GM23338 (cell line): ENCODE measurements around the gene TUBB. TPM values are rescaled to one million over a fixed set of nuclear protein-coding genes. Genes with fewer than 3 reads are reported as not detected.

Experiments
- CREB1 ChIP-seq: fragments of 250-450 bp; sonication (Bioruptor Pico); IDR thresholded peaks from 2 replicates; pipeline ENCODE4 v1.5.0; 2020; ENCODE audit warnings: low read depth, mild to moderate bottlenecking, moderate library complexity
- EZH2 ChIP-seq: fragments of 200-600 bp; sonication (generic); IDR thresholded peaks from one replicate; pipeline ENCODE4 v1.8.0; 2017; ENCODE audit warnings: antibody characterized with exemption, mild to moderate bottlenecking, low read depth; ENCODE audit not compliant: unreplicated experiment
- EZH2phosphoT487 ChIP-seq: fragments of 200-600 bp; sonication (generic); IDR thresholded peaks from one replicate; pipeline ENCODE4 v1.8.1; 2018; ENCODE audit warnings: antibody characterized with exemption; ENCODE audit not compliant: unreplicated experiment
- NANOG ChIP-seq: IDR thresholded peaks from 2 replicates; pipeline ENCODE4 v1.6.1; 2016; ENCODE audit warnings: antibody characterized with exemption, borderline replicate concordance
- POLR2AphosphoS5 ChIP-seq: IDR thresholded peaks from 2 replicates; pipeline ENCODE4 v1.6.1; 2016; ENCODE audit warnings: antibody characterized with exemption, low read depth
- STAT1 ChIP-seq: IDR thresholded peaks from one replicate; pipeline ENCODE4 v1.6.1; 2016; ENCODE audit warnings: antibody characterized with exemption; ENCODE audit not compliant: unreplicated experiment
- ZNF114 ChIP-seq: fragments of 250-450 bp; sonication (Bioruptor Pico); IDR thresholded peaks from 2 replicates; pipeline ENCODE4 v1.5.0; 2020; ENCODE audit warnings: mild to moderate bottlenecking, moderate library complexity
- ZNF331 ChIP-seq: fragments of 250-450 bp; sonication (Bioruptor Pico); IDR thresholded peaks from 2 replicates; pipeline ENCODE4 v1.5.0; 2020; ENCODE audit warnings: low read depth, mild to moderate bottlenecking, moderate library complexity
- polyA plus RNA-seq: library from polyadenylated mRNA; unstranded; fragments of >200 nt; fragmentation: Nextera tagmentation; extraction: Ambion mirVana; gene quantifications from 2 replicates; pipeline ENCODE4 v1.2.1, GENCODE V29; 2016
- total RNA-seq: library from RNA; depleted of rRNA; stranded (reverse); fragments of >200 nt; shearing (Covaris generic); gene quantifications from 2 replicates; pipeline ENCODE4 v1.2.3, GENCODE V29; 2014
- TF ChIP-seq, protein P1 (sequence below): fragments of 250-450 bp; sonication (Bioruptor Pico); IDR thresholded peaks from 2 replicates; pipeline ENCODE4 v1.5.0; 2020; ENCODE audit warnings: mild to moderate bottlenecking, moderate library complexity
- TF ChIP-seq, protein P2 (sequence below): IDR thresholded peaks from 2 replicates; pipeline ENCODE4 v1.6.1; 2016; ENCODE audit warnings: antibody characterized with exemption

Gene TUBB
- total and polyA plus RNA-seq, 2 experiments from 2014 or later = 1,041 to 1,704 TPM

DNA sequence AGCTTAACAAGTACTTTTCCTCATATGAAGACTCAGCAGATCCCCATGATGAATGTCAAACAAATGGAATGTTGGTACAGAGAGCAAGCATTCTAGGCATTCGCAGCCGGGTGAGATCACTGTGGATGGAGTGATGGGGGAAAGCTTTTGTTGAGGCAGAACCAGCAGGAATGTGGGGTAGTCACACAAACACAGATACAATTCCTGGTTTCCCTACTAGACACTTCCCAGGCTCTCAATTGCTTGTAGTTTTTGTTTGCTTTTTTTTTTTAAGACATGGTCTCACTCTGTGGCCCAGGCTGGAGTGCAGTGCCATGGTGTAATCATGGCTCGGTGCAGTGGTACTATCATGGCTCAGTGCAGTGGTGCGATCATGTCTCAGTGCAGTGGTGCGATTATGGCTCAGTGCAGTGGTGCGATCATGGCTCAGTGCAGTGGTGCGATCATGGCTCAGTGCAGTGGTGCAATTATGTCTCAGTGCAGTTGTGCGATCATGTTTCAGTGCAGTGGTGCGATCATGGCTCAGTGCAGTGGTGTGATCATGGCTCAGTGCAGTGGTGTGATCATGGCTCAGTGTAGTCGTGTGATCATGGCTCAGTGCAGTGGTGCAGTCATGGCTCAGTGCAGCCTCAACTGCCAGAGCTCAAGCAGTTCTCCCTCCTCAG is 39.6 kb downstream of the TUBB start (continued):
- TF ChIP-seq, protein P1, sequence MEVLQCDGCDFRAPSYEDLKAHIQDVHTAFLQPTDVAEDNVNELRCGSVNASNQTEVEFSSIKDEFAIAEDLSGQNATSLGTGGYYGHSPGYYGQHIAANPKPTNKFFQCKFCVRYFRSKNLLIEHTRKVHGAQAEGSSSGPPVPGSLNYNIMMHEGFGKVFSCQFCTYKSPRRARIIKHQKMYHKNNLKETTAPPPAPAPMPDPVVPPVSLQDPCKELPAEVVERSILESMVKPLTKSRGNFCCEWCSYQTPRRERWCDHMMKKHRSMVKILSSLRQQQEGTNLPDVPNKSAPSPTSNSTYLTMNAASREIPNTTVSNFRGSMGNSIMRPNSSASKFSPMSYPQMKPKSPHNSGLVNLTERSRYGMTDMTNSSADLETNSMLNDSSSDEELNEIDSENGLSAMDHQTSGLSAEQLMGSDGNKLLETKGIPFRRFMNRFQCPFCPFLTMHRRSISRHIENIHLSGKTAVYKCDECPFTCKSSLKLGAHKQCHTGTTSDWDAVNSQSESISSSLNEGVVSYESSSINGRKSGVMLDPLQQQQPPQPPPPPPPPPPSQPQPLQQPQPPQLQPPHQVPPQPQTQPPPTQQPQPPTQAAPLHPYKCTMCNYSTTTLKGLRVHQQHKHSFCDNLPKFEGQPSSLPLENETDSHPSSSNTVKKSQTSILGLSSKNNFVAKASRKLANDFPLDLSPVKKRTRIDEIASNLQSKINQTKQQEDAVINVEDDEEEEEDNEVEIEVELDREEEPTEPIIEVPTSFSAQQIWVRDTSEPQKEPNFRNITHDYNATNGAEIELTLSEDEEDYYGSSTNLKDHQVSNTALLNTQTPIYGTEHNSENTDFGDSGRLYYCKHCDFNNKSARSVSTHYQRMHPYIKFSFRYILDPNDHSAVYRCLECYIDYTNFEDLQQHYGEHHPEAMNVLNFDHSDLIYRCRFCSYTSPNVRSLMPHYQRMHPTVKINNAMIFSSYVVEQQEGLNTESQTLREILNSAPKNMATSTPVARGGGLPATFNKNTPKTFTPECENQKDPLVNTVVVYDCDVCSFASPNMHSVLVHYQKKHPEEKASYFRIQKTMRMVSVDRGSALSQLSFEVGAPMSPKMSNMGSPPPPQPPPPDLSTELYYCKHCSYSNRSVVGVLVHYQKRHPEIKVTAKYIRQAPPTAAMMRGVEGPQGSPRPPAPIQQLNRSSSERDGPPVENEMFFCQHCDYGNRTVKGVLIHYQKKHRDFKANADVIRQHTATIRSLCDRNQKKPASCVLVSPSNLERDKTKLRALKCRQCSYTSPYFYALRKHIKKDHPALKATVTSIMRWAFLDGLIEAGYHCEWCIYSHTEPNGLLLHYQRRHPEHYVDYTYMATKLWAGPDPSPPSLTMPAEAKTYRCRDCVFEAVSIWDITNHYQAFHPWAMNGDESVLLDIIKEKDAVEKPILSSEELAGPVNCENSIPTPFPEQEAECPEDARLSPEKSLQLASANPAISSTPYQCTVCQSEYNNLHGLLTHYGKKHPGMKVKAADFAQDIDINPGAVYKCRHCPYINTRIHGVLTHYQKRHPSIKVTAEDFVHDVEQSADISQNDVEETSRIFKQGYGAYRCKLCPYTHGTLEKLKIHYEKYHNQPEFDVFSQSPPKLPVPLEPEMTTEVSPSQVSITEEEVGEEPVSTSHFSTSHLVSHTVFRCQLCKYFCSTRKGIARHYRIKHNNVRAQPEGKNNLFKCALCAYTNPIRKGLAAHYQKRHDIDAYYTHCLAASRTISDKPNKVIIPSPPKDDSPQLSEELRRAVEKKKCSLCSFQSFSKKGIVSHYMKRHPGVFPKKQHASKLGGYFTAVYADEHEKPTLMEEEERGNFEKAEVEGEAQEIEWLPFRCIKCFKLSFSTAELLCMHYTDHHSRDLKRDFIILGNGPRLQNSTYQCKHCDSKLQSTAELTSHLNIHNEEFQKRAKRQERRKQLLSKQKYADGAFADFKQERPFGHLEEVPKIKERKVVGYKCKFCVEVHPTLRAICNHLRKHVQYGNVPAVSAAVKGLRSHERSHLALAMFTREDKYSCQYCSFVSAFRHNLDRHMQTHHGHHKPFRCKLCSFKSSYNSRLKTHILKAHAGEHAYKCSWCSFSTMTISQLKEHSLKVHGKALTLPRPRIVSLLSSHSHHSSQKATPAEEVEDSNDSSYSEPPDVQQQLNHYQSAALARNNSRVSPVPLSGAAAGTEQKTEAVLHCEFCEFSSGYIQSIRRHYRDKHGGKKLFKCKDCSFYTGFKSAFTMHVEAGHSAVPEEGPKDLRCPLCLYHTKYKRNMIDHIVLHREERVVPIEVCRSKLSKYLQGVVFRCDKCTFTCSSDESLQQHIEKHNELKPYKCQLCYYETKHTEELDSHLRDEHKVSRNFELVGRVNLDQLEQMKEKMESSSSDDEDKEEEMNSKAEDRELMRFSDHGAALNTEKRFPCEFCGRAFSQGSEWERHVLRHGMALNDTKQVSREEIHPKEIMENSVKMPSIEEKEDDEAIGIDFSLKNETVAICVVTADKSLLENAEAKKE (CRISPR knock-in tag) = no peak
- TF ChIP-seq NANOG (no peak), POLR2AphosphoS5 (no peak), ZNF331 (CRISPR knock-in tag) (no peak), CREB1 (CRISPR knock-in tag) (no peak), ZNF114 (CRISPR knock-in tag) (no peak), EZH2 (no peak), EZH2phosphoT487 (no peak), STAT1 (no peak)
- TF ChIP-seq, protein P2, sequence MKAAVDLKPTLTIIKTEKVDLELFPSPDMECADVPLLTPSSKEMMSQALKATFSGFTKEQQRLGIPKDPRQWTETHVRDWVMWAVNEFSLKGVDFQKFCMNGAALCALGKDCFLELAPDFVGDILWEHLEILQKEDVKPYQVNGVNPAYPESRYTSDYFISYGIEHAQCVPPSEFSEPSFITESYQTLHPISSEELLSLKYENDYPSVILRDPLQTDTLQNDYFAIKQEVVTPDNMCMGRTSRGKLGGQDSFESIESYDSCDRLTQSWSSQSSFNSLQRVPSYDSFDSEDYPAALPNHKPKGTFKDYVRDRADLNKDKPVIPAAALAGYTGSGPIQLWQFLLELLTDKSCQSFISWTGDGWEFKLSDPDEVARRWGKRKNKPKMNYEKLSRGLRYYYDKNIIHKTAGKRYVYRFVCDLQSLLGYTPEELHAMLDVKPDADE = no peak
